WTC11 (cell line): Measurements from ENCODE around the gene TMUB2. TPM values are rescaled to one million over a fixed set of nuclear protein-coding genes. Genes with fewer than 3 reads are reported as not detected.

Experiments
- AR ChIP-seq: fragments of 250-450 bp; sonication (Bioruptor Pico); IDR thresholded peaks from 2 replicates; pipeline ENCODE4 v1.9.0; 2021; ENCODE audit warnings: mild to moderate bottlenecking
- CTCF ChIP-seq: fragments of 200-600 bp; IDR thresholded peaks from 2 replicates; pipeline ENCODE4 v1.8.0; 2022; ENCODE audit warnings: antibody characterized with exemption
- E2F1 ChIP-seq: sonication (generic); formaldehyde crosslinking; IDR thresholded peaks from 2 replicates; pipeline ENCODE4 v1.8.0; 2022; ENCODE audit warnings: mild to moderate bottlenecking, missing genetic modification reagents
- E2F4 ChIP-seq: sonication (generic); formaldehyde crosslinking; IDR thresholded peaks from 2 replicates; pipeline ENCODE4 v1.8.1; 2022; ENCODE audit warnings: low read depth, mild to moderate bottlenecking, moderate library complexity, missing genetic modification reagents, borderline replicate concordance
- EMX1 ChIP-seq: fragments of 250-450 bp; sonication (Bioruptor Pico); IDR thresholded peaks from 2 replicates; pipeline ENCODE4 v1.8.0; 2021; ENCODE audit warnings: mild to moderate bottlenecking
- FOXP1 ChIP-seq: sonication (generic); formaldehyde crosslinking; IDR thresholded peaks from 2 replicates; pipeline ENCODE4 v1.8.0; 2022; ENCODE audit warnings: missing genetic modification reagents, mild to moderate bottlenecking, moderate library complexity, borderline replicate concordance
- FOXP4 ChIP-seq: sonication (generic); formaldehyde crosslinking; IDR thresholded peaks from 2 replicates; pipeline ENCODE4 v1.8.0; 2022; ENCODE audit warnings: mild to moderate bottlenecking, missing genetic modification reagents
- IRF1 ChIP-seq: sonication (generic); formaldehyde crosslinking; IDR thresholded peaks from 2 replicates; pipeline ENCODE4 v1.8.0; 2023; ENCODE audit warnings: missing genetic modification reagents
- NFATC4 ChIP-seq: fragments of 250-450 bp; sonication (Bioruptor Pico); IDR thresholded peaks from 2 replicates; pipeline ENCODE4 v1.9.0; 2021; ENCODE audit warnings: mild to moderate bottlenecking
- NR2C2 ChIP-seq: sonication (generic); formaldehyde crosslinking; IDR thresholded peaks from 2 replicates; pipeline ENCODE4 v1.8.0; 2022; ENCODE audit warnings: mild to moderate bottlenecking, missing genetic modification reagents
- NR3C1 ChIP-seq: sonication (generic); formaldehyde crosslinking; conservative IDR thresholded peaks from 2 replicates; pipeline ENCODE4 v1.8.1; 2023; ENCODE audit warnings: low read depth, mild to moderate bottlenecking, missing genetic modification reagents
- PRDM15 ChIP-seq: sonication (generic); formaldehyde crosslinking; IDR thresholded peaks from 2 replicates; pipeline ENCODE4 v1.8.0; 2022; ENCODE audit warnings: missing genetic modification reagents
- PREB ChIP-seq: sonication (generic); formaldehyde crosslinking; IDR thresholded peaks from 2 replicates; pipeline ENCODE4 v1.8.1; 2022; ENCODE audit warnings: mild to moderate bottlenecking, missing genetic modification reagents, moderate library complexity, borderline replicate concordance
- PRRX2 ChIP-seq: fragments of 250-450 bp; sonication (Bioruptor Pico); IDR thresholded peaks from 2 replicates; pipeline ENCODE4 v1.8.0; 2021; ENCODE audit warnings: mild to moderate bottlenecking
- SP1 ChIP-seq: sonication (generic); formaldehyde crosslinking; conservative IDR thresholded peaks from 2 replicates; pipeline ENCODE4 v1.8.1; 2022; ENCODE audit warnings: missing genetic modification reagents
- TEAD1 ChIP-seq: sonication (generic); formaldehyde crosslinking; IDR thresholded peaks from 2 replicates; pipeline ENCODE4 v1.8.0; 2022; ENCODE audit warnings: mild to moderate bottlenecking, missing genetic modification reagents
- ZNF263 ChIP-seq: sonication (generic); formaldehyde crosslinking; IDR thresholded peaks from 2 replicates; pipeline ENCODE4 v1.8.1; 2022; ENCODE audit warnings: low read depth, mild to moderate bottlenecking, moderate library complexity, missing genetic modification reagents
- ZNF416 ChIP-seq: fragments of 250-450 bp; sonication (Bioruptor Pico); IDR thresholded peaks from 2 replicates; pipeline ENCODE4 v1.9.0; 2021; ENCODE audit warnings: mild to moderate bottlenecking, inconsistent platforms
- ZNF423 ChIP-seq: fragments of 250-450 bp; sonication (Bioruptor Pico); IDR thresholded peaks from 2 replicates; pipeline ENCODE4 v2.1.2; 2022; ENCODE audit warnings: mild to moderate bottlenecking, moderate library complexity
- total RNA-seq: library from RNA; stranded (reverse); gene quantifications from 3 replicates; pipeline ENCODE4 v1.2.3, GENCODE V29; 2021

The TMUB2 gene
- total RNA-seq, 1 experiment from 2014 or later, result 26.9 TPM

- TF ChIP-seq PRDM15 (peak; percentile 90), FOXP4 (CRISPR knock-in tag) (0 out of 2 replicates have a peak, but pooled peaks have one; percentile 54), EMX1 (no peak), NFATC4 (no peak), IRF1 (CRISPR knock-in tag) (0 out of 2 replicates have a peak, but pooled peaks have one; percentile 19), PRRX2 (CRISPR knock-in tag) (no peak), SP1 (CRISPR knock-in tag) (peak; percentile 82; the same call in 1 of the 2 replicates), ZNF416 (CRISPR knock-in tag) (no peak), E2F1 (CRISPR knock-in tag) (0 out of 2 replicates have a peak, but pooled peaks have one; percentile 47), CTCF (peak; percentile 95), TEAD1 (CRISPR knock-in tag) (peak; percentile 75), NR3C1 (no peak), PREB (no peak), AR (no peak), ZNF423 (CRISPR knock-in tag) (no peak), FOXP1 (CRISPR knock-in tag) (peak; percentile 90), NR2C2 (CRISPR knock-in tag) (no peak), ZNF263 (0 out of 2 replicates have a peak, but pooled peaks have one; percentile 49), E2F4 (CRISPR knock-in tag) (peak; percentile 93)
- TF ChIP-seq, all 79 proteins: peak for 29
Observed at GRCh38 chr17:44210342-44211192, 23.8 kb downstream of the TMUB2 start (continued).
